ENCODE measurements around the gene LIN54. TPM values are rescaled to one million over a fixed set of nuclear protein-coding genes. Genes with fewer than 3 reads are reported as not detected.

LIN54 gene
- total and polyA plus RNA-seq, 2 of the 13 experiments (the other 11 are each of a cell fraction or from before 2014, with no cell fraction given), result 25.2 to 32.9 TPM

- peak; percentile 80 for TF ChIP-seq ARID3A (IDR thresholded peaks at IDR 0.05; ENCODE audit: low read depth, low read length)
- TF ChIP-seq GLI4 (CRISPR knock-in tag; IDR thresholded peaks at IDR 0.05; ENCODE audit: borderline replicate concordance), result no peak
- peak; percentile 26; the same call in 1 of the 2 replicates for TF ChIP-seq SIX1 (CRISPR knock-in tag; IDR thresholded peaks at IDR 0.05; ENCODE audit: borderline replicate concordance)
- peak; percentile 32; the same call in 1 of the 2 replicates for TF ChIP-seq SIX4 (CRISPR knock-in tag; IDR thresholded peaks at IDR 0.05)
- TF ChIP-seq TIGD3 (CRISPR knock-in tag; IDR thresholded peaks at IDR 0.05; ENCODE audit: borderline replicate concordance), result no peak
- no peak for TF ChIP-seq KIAA2018 (CRISPR knock-in tag; IDR thresholded peaks at IDR 0.05; ENCODE audit: borderline replicate concordance)
- TF ChIP-seq ZXDC (CRISPR knock-in tag; IDR thresholded peaks at IDR 0.05), result 0 out of 2 replicates have a peak, but pooled peaks have one; percentile 69
- TF ChIP-seq ZNF280D (CRISPR knock-in tag; IDR thresholded peaks at IDR 0.05), result no peak
- TF ChIP-seq ZSCAN25 (CRISPR knock-in tag; IDR thresholded peaks at IDR 0.05), result peak; percentile 29
Observed at GRCh38 chr4:83012687-83013419, 2.2 kb upstream of the LIN54 start (continued).
